Endothelial cell of umbilical vein (primary cell): Measurements from ENCODE around the gene RPAP3. TPM values are rescaled to one million over a fixed set of nuclear protein-coding genes. Genes with fewer than 3 reads are reported as not detected.

Experiments used
- BruUV-seq: library from RNA; stranded (reverse); fragments of 400-500 nt; replicated peaks from 2 replicates; lab custom pipeline; 2021; lab: Mats Ljungman, UMichigan
- CTCF ChIA-PET: fragments of 300-600, 350-600 bp; sonication (Branson Sonifier 250); formaldehyde crosslinking; loops from one replicate; lab custom pipeline; 2021; ENCODE audit warnings: antibody characterized with exemption, inconsistent platforms; lab: Charles Lee
- POLR2A ChIA-PET: fragments of 300-600, 350-600 bp; sonication (Branson Sonifier 250); formaldehyde crosslinking; loops from one replicate; lab custom pipeline; 2021; ENCODE audit warnings: antibody characterized with exemption, inconsistent platforms; lab: Charles Lee
- DNase-seq: peaks from one replicate; pipeline ENCODE4 v3.0.0-alpha.2; 2011; ENCODE audit warnings: low read depth, low spot score
- FAIRE-seq: peaks from 2 replicates; lab custom pipeline; 2011; peaks lifted over from hg19 to GRCh38; lab: Jason Lieb, UNC
- H2AFZ ChIP-seq: 2 replicates; pipeline ENCODE4 v1.6.0; 2012; ENCODE audit warnings: low read depth, low read length, control low read depth, inconsistent platforms
- H3K27ac ChIP-seq: 2 replicates; pipeline ENCODE4 v1.5.1; 2011; ENCODE audit warnings: low read depth, mild to moderate bottlenecking, control low read depth, low read length, moderate library complexity; ENCODE audit not compliant: insufficient read depth
- H3K27me3 ChIP-seq, 2 experiments: 2 replicates each; pipeline versions ENCODE4 v1.6.0 to v1.6.1; 2011; ENCODE audit warnings: low read length in 2 of 2, mixed read lengths in 1 of 2; ENCODE audit not compliant: control insufficient read depth in 2 of 2, insufficient read depth in 2 of 2
- H3K36me3 ChIP-seq, 2 experiments: 2 replicates in 1 of 2; 3 replicates in 1 of 2; pipeline ENCODE4 v1.5.1; 2011; ENCODE audit warnings: low read length in 2 of 2, mild to moderate bottlenecking in 1 of 2, moderate library complexity in 1 of 2; ENCODE audit not compliant: control insufficient read depth in 2 of 2, insufficient read depth in 2 of 2; ENCODE audit errors: extremely low read depth in 1 of 2
- H3K4me1 ChIP-seq: 3 replicates; pipeline ENCODE4 v1.5.1; 2011; ENCODE audit warnings: mild to moderate bottlenecking, low read length; ENCODE audit not compliant: control insufficient read depth, insufficient read depth; ENCODE audit errors: extremely low read depth
- H3K4me2 ChIP-seq: 2 replicates; pipeline ENCODE4 v1.6.1; 2011; ENCODE audit warnings: low read length, control low read depth, mixed read lengths; ENCODE audit not compliant: insufficient read depth
- H3K4me3 ChIP-seq, 3 experiments: fragments of 200-600 bp in 1 of 3; sonication (generic), shearing (Covaris generic) in 1 of 3; replicated peaks in 1 of 3; 2 replicates each; pipeline ENCODE4 v1.5.1; 2011 to 2016; ENCODE audit warnings: control low read depth in 3 of 3, low read length in 3 of 3, mild to moderate bottlenecking in 2 of 3, inconsistent platforms in 1 of 3, low read depth in 1 of 3, moderate library complexity in 1 of 3; ENCODE audit not compliant: insufficient read depth in 1 of 3
- H3K79me2 ChIP-seq: 2 replicates; pipeline ENCODE4 v1.6.0; 2012; ENCODE audit warnings: low read length, inconsistent platforms; ENCODE audit not compliant: control insufficient read depth, insufficient read depth
- H3K9ac ChIP-seq: replicated peaks from 2 replicates; pipeline ENCODE3; 2011; ENCODE audit warnings: low read length, control low read depth; ENCODE audit not compliant: insufficient read depth; ENCODE audit errors: extremely low read depth
- H3K9me1 ChIP-seq: replicated peaks from 3 replicates; pipeline ENCODE4 v1.6.0; 2011; ENCODE audit warnings: mild to moderate bottlenecking, low read length; ENCODE audit not compliant: control insufficient read depth, insufficient read depth; ENCODE audit errors: extremely low read depth
- H3K9me3 ChIP-seq: replicated peaks from 2 replicates; pipeline ENCODE4 v1.5.1; 2012; ENCODE audit warnings: low read length, inconsistent platforms; ENCODE audit not compliant: control insufficient read depth, insufficient read depth
- H4K20me1 ChIP-seq: replicated peaks from 2 replicates; pipeline ENCODE3; 2011; ENCODE audit warnings: mild to moderate bottlenecking, low read length; ENCODE audit not compliant: control insufficient read depth, insufficient read depth; ENCODE audit errors: extremely low read depth
- CTCF ChIP-seq, 2 donors: IDR thresholded peaks; 1 replicate in 1 of 2; 2 replicates in 1 of 2; pipeline ENCODE4 v1.5.1; 2011; ENCODE audit warnings: low read length in 2 of 2, mild to moderate bottlenecking in 2 of 2, moderate library complexity in 2 of 2, control low read depth in 1 of 2, inconsistent platforms in 1 of 2, low read depth in 1 of 2; ENCODE audit not compliant: insufficient read depth in 1 of 2; ENCODE audit errors: extremely low read depth in 1 of 2
- JUN ChIP-seq: IDR thresholded peaks from 2 replicates; pipeline ENCODE4 v1.6.1; 2011; ENCODE audit warnings: borderline replicate concordance, low read depth; ENCODE audit not compliant: insufficient read length, insufficient read depth
- MYC ChIP-seq: IDR thresholded peaks from one replicate; pipeline ENCODE4 v1.6.1; 2011; ENCODE audit warnings: mild to moderate bottlenecking, low read depth, low read length
- dilution Hi-C: fragments of 300-500 bp; cut with MboI; formaldehyde crosslinking; loops from one replicate; pipeline ENCODE4 v1.15.0; 2019; ENCODE audit warnings: low sequenced_read_pairs; ENCODE audit not compliant: extremely low pct_ligation_motif_present
- intact Hi-C: fragments of 100-400 bp; cut with micrococcal nuclease; formaldehyde crosslinking; loops from one replicate; pipeline ENCODE4 v1.10.0; 2022
- polyA plus RNA-seq, 4 experiments: library from polyadenylated mRNA; depleted of rRNA in 3 of 4; stranded (reverse) in 3 of 4; unstranded in 1 of 4; fragments of >200 nt; gene quantifications; 2 replicates each; pipeline versions ENCODE4 v1.2.1 to v1.2.3, GENCODE V29; 2011 to 2012; ENCODE audit warnings: missing spikeins in 1 of 4
- total RNA-seq: library from RNA; stranded (reverse); gene quantifications from 2 replicates; pipeline ENCODE4 v1.2.3, GENCODE V29; 2021

The RPAP3 gene
- total and polyA plus RNA-seq, 2 donors (not counting 3 experiments of a cell fraction or from before 2014, with no cell fraction given) = 3.9 to 29.8 TPM

GRCh38 chr12:47743311-47743860 is 37.6 kb upstream of the RPAP3 start:
- dilution Hi-C loops = no loop called here
- no TSS peak for BruUV-seq
- TF ChIP-seq MYC (no peak), JUN (no peak)
- Histone ChIP-seq H3K9ac (no peak overlapping the region), H3K4me3 (no peak overlapping the region), H3K36me3 (peaks cover 3 to 33% of the 10 kb centered on the region in 2 experiments), H3K4me2 (no peak overlapping the region), H3K27ac (no peak overlapping the region), H2AFZ (no peak overlapping the region), H3K9me1 (no peaks in the 10 kb centered on the region), H3K79me2 (no peaks in the 10 kb centered on the region), H3K4me1 (peaks cover 11% of the 10 kb centered on the region), H4K20me1 (no peaks in the 10 kb centered on the region), H3K27me3 (no peaks in the 10 kb centered on the region), H3K9me3 (no peaks in the 10 kb centered on the region)
- DNase-seq = no peak
- intact Hi-C loops = no loop called here
- ChIA-PET CTCF (interaction anchor here (1.0 to 10.4 kb wide), 12 partner anchors 8 to 96 kb away, joined by 3 to 385 read pairs (median 25); partner anchors contain the start of genes RAPGEF3 and SLC48A1), POLR2A (interaction anchor here (0.7 to 1.9 kb wide), 2 partner anchors 15 to 95 kb away, joined by 3 to 8 read pairs; partner anchors contain the start of gene RAPGEF3)
- FAIRE-seq = no peak

- no peak overlapping the region for H3K4me2 ChIP-seq
- dilution Hi-C loops = no loop called here
- peaks cover 11% of the 10 kb centered on the region for H3K4me1 ChIP-seq
- peak; percentile 89 to 94 for TF ChIP-seq CTCF (IDR thresholded peaks at IDR 0.05; ENCODE audit: extremely low read depth in 1 of 2, insufficient read depth in 1 of 2, low read depth in 1 of 2, low read length in 2 of 2)
- TF ChIP-seq MYC = no peak
- peak; percentile 51 for DNase-seq
- H2AFZ ChIP-seq = no peak overlapping the region
- no peaks in the 10 kb centered on the region for H3K9me1 ChIP-seq
- intact Hi-C loops = loop anchor here (1.0 kb wide), 5 partner anchors 17 to 96 kb away; no protein-coding TSS in a partner anchor
- H3K4me3 ChIP-seq = no peak overlapping the region
- no peaks in the 10 kb centered on the region for H3K79me2 ChIP-seq
- POLR2A ChIA-PET = interaction anchor here (0.7 to 1.9 kb wide), 2 partner anchors 16 to 25 kb away, joined by 3 to 8 read pairs; partner anchors contain the start of gene RAPGEF3
- peaks cover 0 to 25% of the 10 kb centered on the region in 2 experiments for H3K36me3 ChIP-seq
- H3K9ac ChIP-seq = no peak overlapping the region
- no peak overlapping the region for H3K27ac ChIP-seq
- CTCF ChIA-PET = interaction anchor here (0.8 to 10.4 kb wide), 18 partner anchors 10 to 210 kb away, joined by 3 to 385 read pairs (median 6); partner anchors contain the start of genes RAPGEF3 and SLC48A1
- no peaks in the 10 kb centered on the region for H4K20me1 ChIP-seq
- H3K9me3 ChIP-seq = no peaks in the 10 kb centered on the region
- FAIRE-seq = peak; percentile 77
- no TSS peak for BruUV-seq
- no peaks in the 10 kb centered on the region for H3K27me3 ChIP-seq
Observed at GRCh38 chr12:47742253-47742825, 36.5 kb upstream of the RPAP3 start.
